H1 (cell line): ENCODE data around the gene SH2D1A. TPM values are rescaled to one million over a fixed set of nuclear protein-coding genes. Genes with fewer than 3 reads are reported as not detected.

Experiments
- CTCF ChIA-PET: fragments of 300-600 bp; sonication (Branson Sonifier 250); formaldehyde crosslinking; loops from one replicate; lab custom pipeline; 2021; ENCODE audit not compliant: partially characterized antibody; lab: Charles Lee
- POLR2A ChIA-PET: fragments of 300-600 bp; sonication (Branson Sonifier 250); formaldehyde crosslinking; loops from one replicate; lab custom pipeline; 2021; ENCODE audit warnings: inconsistent platforms; ENCODE audit not compliant: partially characterized antibody; lab: Charles Lee
- DNase-seq, 2 experiments: peaks; one replicate each; pipeline versions ENCODE4 v3.0.0 to v3.0.0-alpha.2; 2010 to 2022; ENCODE audit warnings: low spot score in 2 of 2, low read depth in 1 of 2, mixed read lengths in 1 of 2
- FAIRE-seq: peaks from 2 replicates; lab custom pipeline; 2011; peaks lifted over from hg19 to GRCh38; lab: Jason Lieb, UNC
- H2AFZ ChIP-seq: 2 replicates; pipeline ENCODE4 v1.8.1; 2012; ENCODE audit warnings: low read length, inconsistent platforms
- H2AK5ac ChIP-seq: 2 replicates; pipeline ENCODE4 v1.6.1; 2013; ENCODE audit warnings: low read depth, low read length
- H2BK120ac ChIP-seq: replicated peaks from 2 replicates; pipeline ENCODE3; 2013; ENCODE audit warnings: low read depth, low read length, inconsistent platforms
- H2BK12ac ChIP-seq: 2 replicates; pipeline ENCODE4 v1.6.1; 2013; ENCODE audit warnings: low read depth, low read length
- H2BK15ac ChIP-seq: 2 replicates; pipeline ENCODE4 v1.6.1; 2013; ENCODE audit warnings: low read length
- H2BK20ac ChIP-seq: 2 replicates; pipeline ENCODE4 v1.6.1; 2013; ENCODE audit warnings: low read length
- H2BK5ac ChIP-seq: 2 replicates; pipeline ENCODE4 v1.6.1; 2013; ENCODE audit warnings: low read depth, low read length
- H3K14ac ChIP-seq: 2 replicates; pipeline ENCODE4 v1.6.1; 2013; ENCODE audit warnings: inconsistent platforms; ENCODE audit not compliant: insufficient read length
- H3K18ac ChIP-seq: 2 replicates; pipeline ENCODE4 v1.6.1; 2013; ENCODE audit warnings: low read length; ENCODE audit errors: extremely low read depth
- H3K23ac ChIP-seq: 2 replicates; pipeline ENCODE4 v1.6.1; 2013; ENCODE audit warnings: inconsistent platforms; ENCODE audit not compliant: insufficient read length
- H3K23me2 ChIP-seq: 2 replicates; pipeline ENCODE4 v1.6.1; 2013; ENCODE audit warnings: low read depth, low read length
- H3K27ac ChIP-seq: 2 replicates; pipeline ENCODE4 v1.6.1; 2011; ENCODE audit warnings: low read depth, low read length, inconsistent platforms
- H3K27me3 ChIP-seq, 4 experiments: replicated peaks in 1 of 4; 1 replicate in 1 of 4; 2 replicates in 3 of 4; pipeline versions ENCODE4 v1.6.1 to v1.8.1; 2011 to 2013; ENCODE audit warnings: low read length in 3 of 4, mild to moderate bottlenecking in 3 of 4, inconsistent platforms in 2 of 4, mixed read lengths in 2 of 4, moderate library complexity in 1 of 4; ENCODE audit not compliant: control insufficient read depth in 3 of 4, insufficient read depth in 3 of 4; ENCODE audit errors: extremely low read depth in 1 of 4
- H3K36me3 ChIP-seq, 4 experiments: 2 replicates each; pipeline versions ENCODE4 v1.6.1 to v1.8.1; 2011 to 2013; ENCODE audit warnings: mild to moderate bottlenecking in 4 of 4, low read length in 3 of 4, moderate library complexity in 2 of 4, control low read depth in 1 of 4, inconsistent platforms in 1 of 4; ENCODE audit not compliant: insufficient read depth in 4 of 4, control insufficient read depth in 2 of 4
- H3K4ac ChIP-seq: replicated peaks from 2 replicates; pipeline ENCODE3; 2013; ENCODE audit warnings: low read length, low read depth, mixed read lengths, inconsistent platforms; ENCODE audit not compliant: insufficient read length
- H3K4me1 ChIP-seq, 4 experiments: replicated peaks in 1 of 4; 1 replicate in 1 of 4; 2 replicates in 3 of 4; pipeline versions ENCODE4 v1.6.1 to v1.8.1; 2011 to 2013; ENCODE audit warnings: low read length in 3 of 4, inconsistent platforms in 2 of 4, mixed read lengths in 1 of 4; ENCODE audit not compliant: insufficient read depth in 4 of 4, control insufficient read depth in 3 of 4
- H3K4me2 ChIP-seq, 2 experiments: 2 replicates each; pipeline versions ENCODE4 v1.6.1 to v1.8.1; 2011 to 2013; ENCODE audit warnings: low read depth in 2 of 2, low read length in 2 of 2, control low read depth in 1 of 2, inconsistent platforms in 1 of 2, mild to moderate bottlenecking in 1 of 2; ENCODE audit not compliant: insufficient read depth in 1 of 2
- H3K4me3 ChIP-seq, 4 experiments: fragments of 200-600, 300-600 bp in 1 of 4; sonication (generic), shearing (Covaris generic), sonication (Bioruptor Twin) in 1 of 4; 2 replicates each; pipeline versions ENCODE4 v1.5.1 to v1.8.1; 2011 to 2016; ENCODE audit warnings: low read length in 4 of 4, low read depth in 3 of 4, control low read depth in 2 of 4, inconsistent platforms in 2 of 4, mild to moderate bottlenecking in 2 of 4, mixed read lengths in 1 of 4, moderate library complexity in 1 of 4; ENCODE audit not compliant: insufficient read depth in 2 of 4; ENCODE audit errors: extremely low read depth in 1 of 4
- H3K56ac ChIP-seq: replicated peaks from 2 replicates; pipeline ENCODE3; 2013; ENCODE audit warnings: low read depth, mild to moderate bottlenecking, mixed read lengths, low read length, inconsistent platforms; ENCODE audit not compliant: insufficient read length
- H3K79me1 ChIP-seq: 2 replicates; pipeline ENCODE4 v1.6.1; 2013; ENCODE audit warnings: low read depth, low read length, control low read depth
- H3K79me2 ChIP-seq, 2 experiments: 2 replicates each; pipeline versions ENCODE4 v1.6.1 to v1.8.1; 2012 to 2013; ENCODE audit warnings: low read length in 2 of 2, mild to moderate bottlenecking in 2 of 2, inconsistent platforms in 1 of 2; ENCODE audit not compliant: insufficient read depth in 2 of 2, control insufficient read depth in 1 of 2
- H3K9ac ChIP-seq, 4 experiments: replicated peaks in 1 of 4; 1 replicate in 1 of 4; 2 replicates in 3 of 4; pipeline versions ENCODE4 v1.6.1 to v1.8.1; 2011 to 2013; ENCODE audit warnings: low read depth in 3 of 4, low read length in 3 of 4, control low read depth in 2 of 4, mild to moderate bottlenecking in 2 of 4, moderate library complexity in 2 of 4, inconsistent platforms in 1 of 4; ENCODE audit errors: extremely low read depth in 1 of 4
- H3K9me3 ChIP-seq, 2 experiments: 2 replicates each; pipeline versions ENCODE4 v1.6.1 to v1.8.1; 2012 to 2013; ENCODE audit warnings: mild to moderate bottlenecking in 2 of 2, moderate library complexity in 2 of 2, control low read depth in 1 of 2, inconsistent platforms in 1 of 2, low read depth in 1 of 2, low read length in 1 of 2, mixed read lengths in 1 of 2; ENCODE audit not compliant: insufficient read depth in 2 of 2
- H4K20me1 ChIP-seq, 2 experiments: replicated peaks in 1 of 2; 2 replicates each; pipeline versions ENCODE3 to v1.8.1; 2011 to 2013; ENCODE audit warnings: inconsistent platforms in 2 of 2, low read length in 2 of 2, mild to moderate bottlenecking in 1 of 2; ENCODE audit not compliant: insufficient read depth in 2 of 2, control insufficient read depth in 1 of 2
- H4K5ac ChIP-seq: 2 replicates; pipeline ENCODE4 v1.6.1; 2013; ENCODE audit warnings: low read length, low read depth, mixed read lengths, inconsistent platforms; ENCODE audit not compliant: insufficient read length
- H4K8ac ChIP-seq: 2 replicates; pipeline ENCODE4 v1.8.0; 2013; ENCODE audit warnings: mild to moderate bottlenecking, moderate library complexity, low read length, inconsistent platforms; ENCODE audit not compliant: insufficient read depth; ENCODE audit errors: extremely low read depth
- H4K91ac ChIP-seq: replicated peaks from 2 replicates; pipeline ENCODE3; 2013; ENCODE audit warnings: low read length, mixed read lengths, inconsistent platforms; ENCODE audit not compliant: insufficient read length
- CTBP2 ChIP-seq: IDR thresholded peaks from 2 replicates; pipeline ENCODE4 v1.7.0; 2011; ENCODE audit warnings: borderline replicate concordance, mild to moderate bottlenecking, moderate library complexity, mixed read lengths, low read length; ENCODE audit not compliant: insufficient read depth, insufficient read length
- EP300 ChIP-seq, 2 experiments: IDR thresholded peaks; 1 replicate in 1 of 2; 2 replicates in 1 of 2; pipeline ENCODE4 v1.6.1; 2011 to 2012; ENCODE audit warnings: low read depth in 2 of 2, low read length in 2 of 2, mild to moderate bottlenecking in 2 of 2, borderline replicate concordance in 1 of 2, inconsistent platforms in 1 of 2, moderate library complexity in 1 of 2
- POLR2AphosphoS5 ChIP-seq: IDR thresholded peaks from 2 replicates; pipeline ENCODE4 v1.6.1; 2011; ENCODE audit warnings: low read depth, low read length
- SP2 ChIP-seq: IDR thresholded peaks from 2 replicates; pipeline ENCODE4 v1.6.1; 2012; ENCODE audit warnings: mild to moderate bottlenecking, low read length, inconsistent platforms
- TCF12 ChIP-seq: IDR thresholded peaks from 2 replicates; pipeline ENCODE4 v1.6.1; 2011; ENCODE audit warnings: low read depth, mild to moderate bottlenecking, low read length
- WGBS, 2 experiments: shearing (Covaris generic) in 1 of 2; methylation state at CpG; one replicate each; pipeline versions ENCODE4 v1.1.6 to v1.1.7; 2013 to 2015; ENCODE audit warnings: low lambda C conversion rate in 2 of 2, mixed read lengths in 2 of 2, inconsistent platforms in 1 of 2, low coverage in 1 of 2, missing lambda C conversion rate in 1 of 2; ENCODE audit not compliant: insufficient replicate concordance in 2 of 2, insufficient coverage in 1 of 2, insufficient read length in 1 of 2; ENCODE audit errors: extremely low coverage in 1 of 2, missing lambda C conversion rate in 1 of 2; 5-methylcytosine and 5-hydroxymethylcytosine counted together
- polyA plus RNA-seq, 7 experiments: library from polyadenylated mRNA; depleted of rRNA in 3 of 7; stranded (reverse) in 5 of 7; unstranded in 2 of 7; fragments of >200 nt in 5 of 7; fragments of 200-250 nt in 2 of 7; gene quantifications; 1 replicate in 5 of 7; 2 replicates in 1 of 7; 4 replicates in 1 of 7; pipeline versions ENCODE4 v1.2.1 to v1.2.3, GENCODE V29; 2011 to 2013; ENCODE audit warnings: missing spikeins in 2 of 7, mixed read lengths in 2 of 7
- total RNA-seq: library from RNA; stranded (reverse); fragmentation: NEBNext Ultra II Directional; extraction: Animal tissue kit (Norgen Biotek cat#: 25700); gene quantifications from 2 replicates; pipeline ENCODE4 v1.2.1, GENCODE V29; 2021
- TF ChIP-seq, protein P1 (sequence below): IDR thresholded peaks from 2 replicates; pipeline ENCODE4 v1.6.1; 2011; ENCODE audit warnings: low read depth, mild to moderate bottlenecking, low read length; ENCODE audit not compliant: insufficient read depth

SH2D1A gene
- total and polyA plus RNA-seq, 2 of the 8 experiments (the other 6 are each of a cell fraction or from before 2014, with no cell fraction given), result not detected

DNA sequence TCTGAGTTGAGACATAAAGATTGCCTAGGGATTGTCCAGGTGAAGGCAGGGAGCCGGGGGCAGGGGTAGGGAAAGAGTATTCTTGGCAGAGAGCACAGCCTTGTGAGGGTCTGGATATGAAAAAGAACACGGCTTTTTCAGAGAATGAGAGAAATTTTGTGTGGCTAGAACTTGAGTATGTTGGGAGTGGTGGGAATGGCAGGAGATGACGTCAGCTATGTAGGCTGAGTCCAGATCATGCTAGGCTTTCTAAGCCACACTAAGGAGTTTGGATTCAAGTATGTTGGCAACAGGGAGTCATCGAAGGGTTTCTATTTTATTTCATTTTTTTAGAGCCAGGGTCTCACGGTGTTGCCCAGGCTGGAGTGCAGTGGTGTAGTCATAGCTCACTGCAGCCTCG, 40.0 kb downstream of the SH2D1A start:
- Histone ChIP-seq H3K4me3 (no peak overlapping the region), H3K23ac (no peak overlapping the region), H3K4me1 (no peaks in the 10 kb centered on the region), H3K9me3 (no peaks in the 10 kb centered on the region), H2BK15ac (no peak overlapping the region), H4K91ac (no peak overlapping the region), H2AK5ac (no peak overlapping the region), H2BK120ac (no peak overlapping the region), H2BK20ac (no peak overlapping the region), H3K23me2 (no peaks in the 10 kb centered on the region), H3K4me2 (no peak overlapping the region), H3K14ac (no peak overlapping the region), H3K18ac (no peak overlapping the region), H2AFZ (no peak overlapping the region), H3K56ac (no peak overlapping the region), H3K27me3 (no peaks in the 10 kb centered on the region), H4K5ac (no peak overlapping the region), H3K36me3 (no peaks in the 10 kb centered on the region), H4K20me1 (no peaks in the 10 kb centered on the region), H2BK5ac (no peak overlapping the region), H3K9ac (no peak overlapping the region), H2BK12ac (no peak overlapping the region), H4K8ac (no peak overlapping the region), H3K79me1 (no peaks in the 10 kb centered on the region), H3K4ac (no peak overlapping the region), H3K79me2 (no peaks in the 10 kb centered on the region), H3K27ac (no peak overlapping the region)
- no peak for FAIRE-seq
- DNase-seq, result no peak
- CTCF ChIA-PET, result interaction anchor here (1.1 kb wide), 1 partner anchor 477 kb away, joined by 3 read pairs; no protein-coding TSS in a partner anchor
- no peak for TF ChIP-seq CTBP2
- TF ChIP-seq SP2, result no peak
- TF ChIP-seq, protein P1, sequence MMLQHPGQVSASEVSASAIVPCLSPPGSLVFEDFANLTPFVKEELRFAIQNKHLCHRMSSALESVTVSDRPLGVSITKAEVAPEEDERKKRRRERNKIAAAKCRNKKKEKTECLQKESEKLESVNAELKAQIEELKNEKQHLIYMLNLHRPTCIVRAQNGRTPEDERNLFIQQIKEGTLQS, result no peak
- no peak for TF ChIP-seq TCF12
- TF ChIP-seq EP300 (IDR thresholded peaks at IDR 0.05; ENCODE audit: borderline replicate concordance in 1 of 2, low read depth in 2 of 2, low read length in 2 of 2), result no peak
- TF ChIP-seq POLR2AphosphoS5, result no peak
- POLR2A ChIA-PET, result no interaction called here
- 95% methylated on average over 4 of the region's 6 CpGs; no CpG with 5 or more reads in 1 of the 2 experiments for whole genome bisulfite sequencing, 2 experiments
